Activated T-cell treated with anti-CD3 and anti-CD28 coated beads, Interleukin-2, amount 50 U/mL, for 24 hours (primary cell): Measurements from ENCODE around the gene SH2D3A.
"Not testable (repeated sequence)": the region's sequence is repeated elsewhere in the genome, so short reads cannot be mapped to it uniquely, and the experiment has no call there.

Experiments
- DNase-seq: peaks from one replicate; pipeline ENCODE4 v3.0.0-alpha.2; 2020
- H3K27ac Mint-ChIP-seq: 2 replicates; pipeline ENCODE4 v1.8.0; 2020; ENCODE audit warnings: mild to moderate bottlenecking, mixed read lengths
- H3K27me3 Mint-ChIP-seq: 2 replicates; pipeline ENCODE4 v1.8.0; 2020; ENCODE audit warnings: mixed read lengths
- H3K36me3 Mint-ChIP-seq: 2 replicates; pipeline ENCODE4 v1.8.0; 2020; ENCODE audit warnings: low read depth, mixed read lengths
- H3K4me1 Mint-ChIP-seq: 2 replicates; pipeline ENCODE4 v1.8.0; 2020; ENCODE audit warnings: low read depth, mixed read lengths
- H3K4me3 Mint-ChIP-seq: 2 replicates; pipeline ENCODE4 v1.8.0; 2020; ENCODE audit warnings: mild to moderate bottlenecking, moderate library complexity, mixed read lengths
- H3K9me3 Mint-ChIP-seq: 2 replicates; pipeline ENCODE4 v1.8.0; 2020; ENCODE audit warnings: mixed read lengths

SH2D3A gene

GRCh38 chr19:6767357-6768235 is at the start of gene SH2D3A:
Gene SH2D3A, minus strand, starts transcription at chr19:6767435. Its CDS starts 3,687 bp downstream, at chr19:6763748.
- peak; percentile 94 for DNase-seq
- peak within 1 kb of the TSS; percentile 97 for H3K27ac Mint-ChIP-seq
- H3K4me3 Mint-ChIP-seq = peak within 1 kb of the TSS; percentile 87
- no peaks in the 10 kb centered on the region for H3K9me3 Mint-ChIP-seq
- H3K27me3 Mint-ChIP-seq = no peaks in the 10 kb centered on the region
- H3K36me3 Mint-ChIP-seq = peaks cover 19% of the 10 kb centered on the region
- peaks cover 51% of the 10 kb centered on the region for H3K4me1 Mint-ChIP-seq

GRCh38 chr19:6813659-6814058 is 46.4 kb upstream of the SH2D3A start:
- peaks cover 58% of the 10 kb centered on the region for H3K36me3 Mint-ChIP-seq
- no peaks in the 10 kb centered on the region for H3K27me3 Mint-ChIP-seq
- DNase-seq = no peak
- H3K4me3 Mint-ChIP-seq = no peak overlapping the region
- H3K4me1 Mint-ChIP-seq = peaks cover 76% of the 10 kb centered on the region
- peak overlapping the region; percentile 84 for H3K27ac Mint-ChIP-seq
- H3K9me3 Mint-ChIP-seq = peaks cover 7% of the 10 kb centered on the region

- Mint-ChIP-seq H3K4me3 (no peak overlapping the region), H3K4me1 (peaks cover 75% of the 10 kb centered on the region)
Observed at GRCh38 chr19:6812612-6813011, 45.4 kb upstream of the SH2D3A start.

GRCh38 chr19:6811906-6812305 is 44.7 kb upstream of the SH2D3A start:
- H3K27ac Mint-ChIP-seq = peak overlapping the region; percentile 55
- no peak overlapping the region for H3K4me3 Mint-ChIP-seq
- H3K4me1 Mint-ChIP-seq = peaks cover 75% of the 10 kb centered on the region
- no peaks in the 10 kb centered on the region for H3K27me3 Mint-ChIP-seq
- peaks cover 9% of the 10 kb centered on the region for H3K9me3 Mint-ChIP-seq
- DNase-seq = no peak
- peaks cover 58% of the 10 kb centered on the region for H3K36me3 Mint-ChIP-seq

More at GRCh38 chr19:6812612-6813011, 45.4 kb upstream of the SH2D3A start:
- Mint-ChIP-seq H3K36me3 (peaks cover 58% of the 10 kb centered on the region), H3K27me3 (no peaks in the 10 kb centered on the region), H3K9me3 (peaks cover 9% of the 10 kb centered on the region), H3K27ac (peak overlapping the region; percentile 55)
- DNase-seq = no peak

GRCh38 chr19:6811378-6811777 is 44.1 kb upstream of the SH2D3A start:
- no peak for DNase-seq
- H3K27me3 Mint-ChIP-seq = no peaks in the 10 kb centered on the region
- no peak overlapping the region for H3K4me3 Mint-ChIP-seq
- H3K9me3 Mint-ChIP-seq = peaks cover 9% of the 10 kb centered on the region
- peaks cover 60% of the 10 kb centered on the region for H3K36me3 Mint-ChIP-seq
- H3K4me1 Mint-ChIP-seq = peaks cover 76% of the 10 kb centered on the region
- H3K27ac Mint-ChIP-seq = peak overlapping the region; percentile 55

- Mint-ChIP-seq H3K27me3 (no peaks in the 10 kb centered on the region), H3K4me1 (peaks cover 64% of the 10 kb centered on the region), H3K4me3 (no peak overlapping the region), H3K36me3 (peaks cover 54% of the 10 kb centered on the region), H3K9me3 (peaks cover 9% of the 10 kb centered on the region), H3K27ac (peak overlapping the region; percentile 65)
- no peak for DNase-seq
Observed at GRCh38 chr19:6809262-6809661, 42.0 kb upstream of the SH2D3A start.

GRCh38 chr19:6808494-6808893 is 41.3 kb upstream of the SH2D3A start:
- Mint-ChIP-seq H3K4me1 (peaks cover 62% of the 10 kb centered on the region), H3K9me3 (peaks cover 9% of the 10 kb centered on the region), H3K27me3 (no peaks in the 10 kb centered on the region), H3K27ac (peak overlapping the region; percentile 37), H3K36me3 (peaks cover 59% of the 10 kb centered on the region), H3K4me3 (no peak overlapping the region)
- DNase-seq = no peak

- no peaks in the 10 kb centered on the region for H3K27me3 Mint-ChIP-seq
- H3K36me3 Mint-ChIP-seq = peaks cover 57% of the 10 kb centered on the region
- H3K4me3 Mint-ChIP-seq = no peak overlapping the region
- DNase-seq = no peak
- H3K27ac Mint-ChIP-seq = no peak overlapping the region
- H3K9me3 Mint-ChIP-seq = peaks cover 6% of the 10 kb centered on the region
- peaks cover 60% of the 10 kb centered on the region for H3K4me1 Mint-ChIP-seq
Observed at GRCh38 chr19:6807291-6807690, 40.1 kb upstream of the SH2D3A start.

- no peak for DNase-seq
- peak overlapping the region; percentile 83 for H3K27ac Mint-ChIP-seq
- H3K36me3 Mint-ChIP-seq = peaks cover 53% of the 10 kb centered on the region
- H3K4me1 Mint-ChIP-seq = peaks cover 57% of the 10 kb centered on the region
- H3K4me3 Mint-ChIP-seq = no peak overlapping the region
- H3K27me3 Mint-ChIP-seq = no peaks in the 10 kb centered on the region
- peaks cover 3% of the 10 kb centered on the region for H3K9me3 Mint-ChIP-seq
Observed at GRCh38 chr19:6806488-6806887, 39.3 kb upstream of the SH2D3A start.

- H3K36me3 Mint-ChIP-seq = peaks cover 47% of the 10 kb centered on the region
- peaks cover 61% of the 10 kb centered on the region for H3K4me1 Mint-ChIP-seq
- no peaks in the 10 kb centered on the region for H3K9me3 Mint-ChIP-seq
- H3K4me3 Mint-ChIP-seq = peak overlapping the region; percentile 85
- H3K27me3 Mint-ChIP-seq = no peaks in the 10 kb centered on the region
- H3K27ac Mint-ChIP-seq = peak overlapping the region; percentile 98
- DNase-seq = no peak
Observed at GRCh38 chr19:6803036-6803404, 35.8 kb upstream of the SH2D3A start.

- H3K27ac Mint-ChIP-seq = peak overlapping the region; percentile 98
- H3K9me3 Mint-ChIP-seq = no peaks in the 10 kb centered on the region
- peak; percentile 81 for DNase-seq
- peaks cover 66% of the 10 kb centered on the region for H3K4me1 Mint-ChIP-seq
- H3K36me3 Mint-ChIP-seq = peaks cover 51% of the 10 kb centered on the region
- H3K4me3 Mint-ChIP-seq = peak overlapping the region; percentile 85
- no peaks in the 10 kb centered on the region for H3K27me3 Mint-ChIP-seq
Observed at GRCh38 chr19:6802336-6803035, 35.3 kb upstream of the SH2D3A start.

- Mint-ChIP-seq H3K27ac (peak overlapping the region; percentile 98), H3K27me3 (no peaks in the 10 kb centered on the region), H3K9me3 (no peaks in the 10 kb centered on the region), H3K4me1 (peaks cover 67% of the 10 kb centered on the region), H3K36me3 (peaks cover 53% of the 10 kb centered on the region), H3K4me3 (peak overlapping the region; percentile 85)
- peak; percentile 89 for DNase-seq
Observed at GRCh38 chr19:6801485-6802086, 34.4 kb upstream of the SH2D3A start.

GRCh38 chr19:6800991-6801484 is 33.8 kb upstream of the SH2D3A start:
- Mint-ChIP-seq H3K27me3 (no peaks in the 10 kb centered on the region), H3K4me3 (peak overlapping the region; percentile 85), H3K4me1 (peaks cover 68% of the 10 kb centered on the region), H3K36me3 (peaks cover 51% of the 10 kb centered on the region), H3K9me3 (no peaks in the 10 kb centered on the region), H3K27ac (peak overlapping the region; percentile 98)
- DNase-seq = no peak

GRCh38 chr19:6800160-6800790 is 33.0 kb upstream of the SH2D3A start:
- not testable (repeated sequence) for H3K9me3 Mint-ChIP-seq, H3K27me3 Mint-ChIP-seq, DNase-seq
- Mint-ChIP-seq H3K36me3 (peaks cover 57% of the 10 kb centered on the region), H3K4me3 (peak overlapping the region; percentile 85), H3K27ac (peak overlapping the region; percentile 98), H3K4me1 (peaks cover 71% of the 10 kb centered on the region)
